ENCODE data around the gene SLIT1. TPM values are rescaled to one million over a fixed set of nuclear protein-coding genes. Genes with fewer than 3 reads are reported as not detected.

The SLIT1 gene
- total RNA-seq, 1 experiment from 2014 or later, result 0.41 TPM

- H3K9me3 Mint-ChIP-seq (ENCODE audit: unreplicated experiment), result no peaks in the 10 kb centered on the region
- H3K4me1 Mint-ChIP-seq (ENCODE audit: low read depth, unreplicated experiment), result peaks cover 5% of the 10 kb centered on the region
- no peak overlapping the region for H3K4me3 Mint-ChIP-seq (ENCODE audit: unreplicated experiment)
- Histone ChIP-seq H3K4me3 (ENCODE audit: low read depth, low read length) (no peak overlapping the region), H3K36me3 (ENCODE audit: control insufficient read depth, insufficient read depth, low read length) (no peaks in the 10 kb centered on the region), H3K27me3 (replicated peaks; ENCODE audit: control insufficient read depth, insufficient read depth, low read length) (no peaks in the 10 kb centered on the region), H3K4me1 (no peaks in the 10 kb centered on the region), H3K9me3 (no peaks in the 10 kb centered on the region)
- POLR2A ChIA-PET, result no interaction called here
- DNase-seq, result no peak
- intact Hi-C loops (cut with micrococcal nuclease; ENCODE audit: unreplicated experiment), result no loop called here
- H3K27me3 Mint-ChIP-seq (ENCODE audit: insufficient read depth, unreplicated experiment), result no peaks in the 10 kb centered on the region
- no peak for TF ChIP-seq CTCF (IDR thresholded peaks at IDR 0.05; ENCODE audit: insufficient read depth in 1 of 2, low read depth in 1 of 2, low read length in 1 of 2, severe bottlenecking in 1 of 2, unreplicated experiment in 1 of 2)
- no TSS peak for BruUV-seq (replicated peaks)
- CTCF ChIA-PET, result no interaction called here
- H3K27ac Mint-ChIP-seq (ENCODE audit: unreplicated experiment), result no peak overlapping the region
- no peaks in the 10 kb centered on the region for H3K36me3 Mint-ChIP-seq (ENCODE audit: insufficient read depth, unreplicated experiment)
Observed at GRCh38 chr10:97228130-97228774, 42.5 kb upstream of the SLIT1 start.

DNA sequence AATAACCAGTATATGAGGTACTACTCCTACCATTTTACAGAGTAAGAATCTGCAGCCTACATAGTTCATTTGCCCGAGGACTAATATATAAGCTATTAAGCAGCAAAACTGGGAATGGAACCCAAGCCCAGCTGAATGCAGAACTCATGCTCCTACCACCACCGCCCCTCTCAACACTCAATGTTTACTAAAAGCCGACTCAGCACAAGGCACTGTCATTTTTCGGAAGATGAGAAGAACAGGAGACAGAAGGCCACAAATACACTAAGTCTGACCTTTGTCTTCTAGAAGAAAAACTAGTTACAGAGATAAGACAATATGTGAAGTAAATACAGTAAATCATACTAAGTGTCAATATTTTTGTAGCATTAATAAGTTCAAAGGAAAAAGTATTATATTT lies 40.6 kb upstream of the SLIT1 start:
- no peak overlapping the region for H3K4me3 ChIP-seq (ENCODE audit: low read depth, low read length)
- no peak for TF ChIP-seq CTCF (IDR thresholded peaks at IDR 0.05; ENCODE audit: insufficient read depth in 1 of 2, low read depth in 1 of 2, low read length in 1 of 2, severe bottlenecking in 1 of 2, unreplicated experiment in 1 of 2)
- Mint-ChIP-seq H3K4me3 (ENCODE audit: unreplicated experiment) (no peak overlapping the region), H3K27ac (ENCODE audit: unreplicated experiment) (no peak overlapping the region), H3K27me3 (ENCODE audit: insufficient read depth, unreplicated experiment) (no peaks in the 10 kb centered on the region), H3K36me3 (ENCODE audit: insufficient read depth, unreplicated experiment) (no peaks in the 10 kb centered on the region), H3K4me1 (ENCODE audit: low read depth, unreplicated experiment) (peaks cover 5% of the 10 kb centered on the region), H3K9me3 (ENCODE audit: unreplicated experiment) (no peaks in the 10 kb centered on the region)
- intact Hi-C loops (cut with micrococcal nuclease; ENCODE audit: unreplicated experiment), result no loop called here
- H3K27me3 ChIP-seq (replicated peaks; ENCODE audit: control insufficient read depth, insufficient read depth, low read length), result no peaks in the 10 kb centered on the region
- ChIA-PET POLR2A (no interaction called here), CTCF (interaction anchor here (1.0 kb wide), 1 partner anchor 29 kb away, joined by 3 read pairs; no protein-coding TSS in a partner anchor)
- no peaks in the 10 kb centered on the region for H3K9me3 ChIP-seq
- H3K36me3 ChIP-seq (ENCODE audit: control insufficient read depth, insufficient read depth, low read length), result no peaks in the 10 kb centered on the region
- no peak for DNase-seq
- no TSS peak for BruUV-seq (replicated peaks)
- H3K4me1 ChIP-seq, result no peaks in the 10 kb centered on the region

DNA sequence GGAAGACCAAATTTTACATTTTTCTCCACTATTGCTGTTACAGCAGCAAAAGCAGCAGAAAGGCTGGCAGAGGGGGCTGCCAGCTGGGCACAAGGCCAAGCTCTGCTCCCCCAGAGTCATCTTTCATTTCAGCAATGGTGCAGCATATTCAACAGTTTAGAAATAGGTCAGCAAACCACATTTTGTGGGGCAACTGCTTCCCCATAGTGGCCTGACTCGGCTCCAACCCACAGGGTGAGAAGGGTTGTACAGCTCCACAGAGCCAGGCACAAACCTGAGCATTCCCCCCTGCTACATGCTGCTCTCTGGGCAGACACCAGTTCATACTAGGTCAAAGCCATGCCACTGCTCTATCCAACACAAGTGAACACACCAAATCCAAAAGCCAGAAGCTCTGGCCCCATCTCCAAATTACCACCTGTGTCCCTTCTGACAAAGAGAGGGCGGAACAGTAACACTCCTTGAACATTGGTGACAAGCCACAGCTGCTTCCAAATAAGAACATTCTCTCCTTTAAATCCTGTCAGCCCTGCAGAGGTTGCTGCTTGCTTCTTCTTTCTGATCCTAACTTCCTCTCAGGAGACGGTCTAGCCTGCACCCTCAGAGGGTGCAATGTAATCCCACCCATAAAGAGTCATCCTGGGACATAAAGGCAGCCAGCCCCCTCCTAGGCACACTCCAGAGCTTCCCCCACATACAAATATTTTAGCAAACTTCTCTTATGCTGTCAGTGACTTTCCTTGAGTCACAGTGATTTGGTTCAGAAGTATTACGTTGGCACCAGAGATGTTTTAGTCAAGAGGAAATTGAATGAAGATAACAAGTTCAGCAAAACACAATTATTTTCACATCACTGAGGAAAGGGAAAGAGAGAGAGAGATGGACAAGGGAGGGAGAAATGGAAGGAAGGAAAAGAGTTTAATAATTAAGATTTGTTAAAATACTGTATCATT lies 39.0 kb upstream of the SLIT1 start:
- H3K36me3 ChIP-seq (ENCODE audit: control insufficient read depth, insufficient read depth, low read length), result no peaks in the 10 kb centered on the region
- no peak for DNase-seq
- no peaks in the 10 kb centered on the region for H3K9me3 ChIP-seq
- H3K4me3 ChIP-seq (ENCODE audit: low read depth, low read length), result no peak overlapping the region
- no TSS peak for BruUV-seq (replicated peaks)
- no peaks in the 10 kb centered on the region for H3K9me3 Mint-ChIP-seq (ENCODE audit: unreplicated experiment)
- H3K27me3 Mint-ChIP-seq (ENCODE audit: insufficient read depth, unreplicated experiment), result no peaks in the 10 kb centered on the region
- H3K4me1 ChIP-seq, result no peaks in the 10 kb centered on the region
- H3K4me3 Mint-ChIP-seq (ENCODE audit: unreplicated experiment), result no peak overlapping the region
- no peaks in the 10 kb centered on the region for H3K27me3 ChIP-seq (replicated peaks; ENCODE audit: control insufficient read depth, insufficient read depth, low read length)
- CTCF ChIA-PET, result interaction anchor here (0.5 to 0.7 kb wide), 3 partner anchors 18 to 995 kb away, joined by 3 to 4 read pairs (median 3); no protein-coding TSS in a partner anchor
- H3K27ac Mint-ChIP-seq (ENCODE audit: unreplicated experiment), result no peak overlapping the region
- H3K36me3 Mint-ChIP-seq (ENCODE audit: insufficient read depth, unreplicated experiment), result peaks cover 4% of the 10 kb centered on the region
- H3K4me1 Mint-ChIP-seq (ENCODE audit: low read depth, unreplicated experiment), result peaks cover 5% of the 10 kb centered on the region
- POLR2A ChIA-PET, result no interaction called here
- TF ChIP-seq CTCF (IDR thresholded peaks at IDR 0.05; ENCODE audit: insufficient read depth in 1 of 2, low read depth in 1 of 2, low read length in 1 of 2, severe bottlenecking in 1 of 2, unreplicated experiment in 1 of 2), result no peak
- intact Hi-C loops (cut with micrococcal nuclease; ENCODE audit: unreplicated experiment), result no loop called here

Data from Caco-2 (cell line).